GM12878 (cell line): ENCODE data around the gene ITPRIPL1. TPM values are rescaled to one million over a fixed set of nuclear protein-coding genes. Genes with fewer than 3 reads are reported as not detected.

Source experiments
- ATAC-seq: fragments of 200-7000 bp; cut with Tn5 transposase; 3 replicates; pipeline ENCODE4 v1.9.1; 2020; ENCODE audit warnings: mild to moderate bottlenecking, moderate library complexity
- BruUV-seq: library from RNA; stranded (reverse); fragments of 400-500 nt; replicated peaks from 2 replicates; lab custom pipeline; 2021; lab: Mats Ljungman, UMichigan
- CTCF ChIA-PET: fragments of 300-600 bp; sonication (Branson Sonifier 250); formaldehyde crosslinking; extraction: SDS; loops from one replicate; lab custom pipeline; 2021; ENCODE audit warnings: inconsistent platforms; lab: Yijun Ruan, JAX
- POLR2A ChIA-PET: fragments of 350-600 bp; formaldehyde crosslinking; extraction: SDS; loops from one replicate; lab custom pipeline; 2021; ENCODE audit warnings: inconsistent platforms; lab: Charles Lee
- RAD21 ChIA-PET: fragments of 300-600 bp; sonication (Branson Sonifier 250); formaldehyde crosslinking; loops from one replicate; lab custom pipeline; 2023; ENCODE audit warnings: antibody characterized with exemption; ENCODE audit not compliant: unreplicated experiment; lab: Charles Lee
- SMC1A ChIA-PET: fragments of 300-600 bp; sonication (Branson Sonifier 250); formaldehyde crosslinking; loops from one replicate; lab custom pipeline; 2023; ENCODE audit not compliant: unreplicated experiment, uncharacterized antibody; lab: Charles Lee
- DNase-seq: peaks from one replicate; pipeline ENCODE4 v3.0.0-alpha.2; 2011; ENCODE audit warnings: low read depth, low spot score
- FAIRE-seq: peaks from 3 replicates; lab custom pipeline; 2011; peaks lifted over from hg19 to GRCh38; lab: Jason Lieb, UNC
- H2AFZ ChIP-seq: 2 replicates; pipeline ENCODE4 v1.6.0; 2011; ENCODE audit warnings: low read depth, low read length, control low read depth; ENCODE audit not compliant: control insufficient read depth
- H3K27ac ChIP-seq: 2 replicates; pipeline ENCODE4 v1.5.1; 2011; ENCODE audit warnings: control low read depth; ENCODE audit not compliant: control insufficient read depth, insufficient read depth
- H3K27me3 ChIP-seq, 2 experiments: replicated peaks in 1 of 2; 2 replicates each; pipeline versions ENCODE4 v1.6.0 to v1.6.1; 2011; ENCODE audit warnings: low read length in 1 of 2; ENCODE audit not compliant: control insufficient read depth in 2 of 2, insufficient read depth in 2 of 2
- H3K36me3 ChIP-seq, 2 experiments: 2 replicates each; pipeline ENCODE4 v1.5.1; 2011; ENCODE audit warnings: low read length in 1 of 2; ENCODE audit not compliant: control insufficient read depth in 2 of 2, insufficient read depth in 2 of 2
- H3K4me1 ChIP-seq: 2 replicates; pipeline ENCODE4 v1.6.1; 2011; ENCODE audit warnings: mild to moderate bottlenecking, low read length, moderate library complexity, mixed read lengths; ENCODE audit not compliant: control insufficient read depth, insufficient read depth
- H3K4me2 ChIP-seq: 2 replicates; pipeline ENCODE4 v1.6.0; 2011; ENCODE audit warnings: control low read depth; ENCODE audit not compliant: control insufficient read depth, insufficient read depth
- H3K4me3 ChIP-seq: fragments of 200-600 bp; sonication (generic); 2 replicates; pipeline ENCODE4 v1.5.1; 2016
- H3K79me2 ChIP-seq: 2 replicates; pipeline ENCODE4 v1.6.0; 2011; ENCODE audit warnings: low read length; ENCODE audit not compliant: control insufficient read depth, insufficient read depth
- H3K9ac ChIP-seq: 2 replicates; pipeline ENCODE4 v1.8.0; 2011; ENCODE audit warnings: low read length, control low read depth, mixed read lengths; ENCODE audit not compliant: control insufficient read depth, insufficient read depth
- H3K9me3 ChIP-seq: replicated peaks from 3 replicates; pipeline ENCODE4 v1.5.1; 2011; ENCODE audit warnings: mild to moderate bottlenecking, low read length; ENCODE audit not compliant: control insufficient read depth, insufficient read depth
- H4K20me1 ChIP-seq: 2 replicates; pipeline ENCODE4 v1.6.0; 2011; ENCODE audit not compliant: control insufficient read depth, insufficient read depth
- BHLHE40 ChIP-seq, 2 experiments: fragments of 450-650 bp in 1 of 2; IDR thresholded peaks; 2 replicates each; pipeline ENCODE4 v1.6.1; 2011 to 2017; ENCODE audit warnings: low read depth in 2 of 2, borderline replicate concordance in 1 of 2, improper control_type of control experiment in 1 of 2, low read length in 1 of 2, mild to moderate bottlenecking in 1 of 2
- BRCA1 ChIP-seq: IDR thresholded peaks from 2 replicates; pipeline ENCODE4 v1.6.1; 2011; ENCODE audit warnings: low read depth, low read length, improper control_type of control experiment
- DPF2 ChIP-seq: fragments of 450-650 bp; IDR thresholded peaks from 2 replicates; pipeline ENCODE4 v1.6.1; 2017; ENCODE audit warnings: mild to moderate bottlenecking
- FOXM1 ChIP-seq: IDR thresholded peaks from 2 replicates; pipeline ENCODE4 v1.6.1; 2012; ENCODE audit warnings: low read depth, mild to moderate bottlenecking, inconsistent platforms, low read length, moderate library complexity
- KDM1A ChIP-seq: fragments of 200-600 bp; sonication (generic); IDR thresholded peaks from 2 replicates; pipeline ENCODE4 v1.6.1; 2016; ENCODE audit warnings: borderline replicate concordance
- NFIC ChIP-seq: IDR thresholded peaks from 2 replicates; pipeline ENCODE4 v1.6.1; 2012; ENCODE audit warnings: low read depth, mild to moderate bottlenecking, inconsistent platforms, low read length, moderate library complexity
- POLR2A ChIP-seq: IDR thresholded peaks from 2 replicates; pipeline ENCODE4 v1.6.1; 2011; ENCODE audit warnings: low read depth, mild to moderate bottlenecking, low read length
- SIX5 ChIP-seq: IDR thresholded peaks from 2 replicates; pipeline ENCODE4 v1.6.1; 2011; ENCODE audit warnings: mild to moderate bottlenecking, low read depth, low read length, moderate library complexity; ENCODE audit not compliant: severe bottlenecking
- STAT1 ChIP-seq: fragments of 450-650 bp; conservative IDR thresholded peaks from 2 replicates; pipeline ENCODE4 v1.6.1; 2014; ENCODE audit warnings: antibody characterized with exemption, mild to moderate bottlenecking
- TCF7 ChIP-seq: IDR thresholded peaks from 2 replicates; pipeline ENCODE4 v1.6.1; 2014; ENCODE audit warnings: antibody characterized with exemption, borderline replicate concordance
- WGBS: methylation state at CpG from one replicate; pipeline ENCODE4 v1.1.6; 2016; ENCODE audit warnings: low lambda C conversion rate; ENCODE audit not compliant: insufficient replicate concordance, insufficient coverage; ENCODE audit errors: missing lambda C conversion rate; 5-methylcytosine and 5-hydroxymethylcytosine counted together
- in situ Hi-C: fragments of 300-500 bp; cut with MboI; formaldehyde crosslinking; loops from 9 replicates; pipeline ENCODE4 v1.14.3; 2018; ENCODE audit warnings: mixed read lengths
- intact Hi-C: fragments of 100-400 bp; cut with micrococcal nuclease; formaldehyde crosslinking; loops from one replicate; pipeline ENCODE4 v1.14.2; 2022; ENCODE audit not compliant: unreplicated experiment
- polyA plus RNA-seq, 11 experiments: library from polyadenylated mRNA; depleted of rRNA in 4 of 11; unstranded in 6 of 11; stranded (reverse) in 5 of 11; fragments of >200 nt; fragmentation: Nextera tagmentation in 4 of 11; fragmentation: Illumina TruSeq in 1 of 11; extraction: Ambion mirVana in 4 of 11; extraction: Trizol in 1 of 11; gene quantifications; 1 replicate in 1 of 11; 2 replicates in 10 of 11; pipeline versions ENCODE4 v1.2.1 to v1.2.3, GENCODE V29; 2011 to 2016; ENCODE audit warnings: inconsistent platforms in 2 of 11, missing spikeins in 2 of 11, low read depth in 1 of 11
- total RNA-seq, 4 experiments: library from RNA; depleted of rRNA in 3 of 4; stranded (reverse); fragments of >200 nt in 3 of 4; fragmentation: Illumina TruSeq in 1 of 4; extraction: Trizol in 1 of 4; gene quantifications; 2 replicates each; pipeline versions ENCODE4 v1.2.1 to v1.2.3, GENCODE V29; 2013 to 2021
- TF ChIP-seq, protein P1 (sequence below): IDR thresholded peaks from 2 replicates; pipeline ENCODE4 v1.6.1; 2012; ENCODE audit warnings: low read depth, low read length, improper control_type of control experiment

ITPRIPL1 gene
- total and polyA plus RNA-seq, 10 of the 15 experiments (the other 5 are each of a cell fraction or from before 2014, with no cell fraction given): 4.9 to 28.7 (median 14.3) TPM

DNA sequence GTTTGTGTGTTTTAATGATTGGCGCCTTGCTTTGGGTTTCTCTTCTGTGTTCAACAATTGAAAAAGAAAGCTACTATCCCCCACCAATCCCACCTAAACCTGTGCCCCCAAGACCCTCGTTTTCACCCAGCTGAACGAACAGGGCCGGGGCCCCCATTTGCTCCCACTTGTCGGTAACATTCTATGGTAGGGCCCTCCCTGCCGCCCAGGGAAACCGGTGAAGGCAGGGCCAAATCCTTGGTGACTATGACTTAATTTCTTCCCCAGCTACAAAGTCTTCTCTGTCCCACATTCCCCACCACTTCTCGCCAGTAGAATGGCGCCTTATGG is 19.2 kb upstream of the ITPRIPL1 start:
- Histone ChIP-seq H3K9ac (peak overlapping the region; percentile 76), H4K20me1 (no peaks in the 10 kb centered on the region), H3K4me2 (peak overlapping the region; percentile 88), H3K79me2 (peaks cover 44% of the 10 kb centered on the region), H3K9me3 (no peaks in the 10 kb centered on the region), H3K4me1 (peaks cover 5% of the 10 kb centered on the region), H2AFZ (peak overlapping the region; percentile 38), H3K27me3 (no peaks in the 10 kb centered on the region), H3K36me3 (peaks cover 4 to 18% of the 10 kb centered on the region in 2 experiments; a peak in 3 of 4 replicates), H3K4me3 (peak overlapping the region; percentile 90), H3K27ac (peak overlapping the region; percentile 84)
- no peak for TF ChIP-seq TCF7
- TF ChIP-seq NFIC: peak; percentile 11; the same call in 1 of the 2 replicates
- intact Hi-C loops (loop anchor here (1.0 to 2.0 kb wide), 4 partner anchors 15 to 40 kb away; partner anchors contain the start of gene CIAO1), in situ Hi-C loops (no loop called here)
- ChIA-PET POLR2A (interaction anchor here (0.6 to 3.4 kb wide), 6 partner anchors 10 to 73 kb away, joined by 3 to 24 read pairs (median 10); partner anchors contain the start of genes ITPRIPL1 and NCAPH), CTCF (interaction anchor here (0.6 to 2.2 kb wide), 5 partner anchors 14 to 132 kb away, joined by 3 to 6 read pairs (median 3); no protein-coding TSS in a partner anchor), RAD21 (interaction anchor here (1.0 to 2.9 kb wide), 5 partner anchors 14 to 100 kb away, joined by 3 to 30 read pairs (median 5); no protein-coding TSS in a partner anchor), SMC1A (interaction anchor here (0.6 to 4.0 kb wide), 12 partner anchors 10 to 82 kb away, joined by 3 to 29 read pairs (median 3); partner anchors contain the start of gene NCAPH)
- 7% methylated on average over 9 of the region's 9 CpGs for WGBS
- DNase-seq: no peak
- FAIRE-seq: no peak
- BruUV-seq: TSS peak; percentile 97
- ATAC-seq: peak; percentile 6

DNA sequence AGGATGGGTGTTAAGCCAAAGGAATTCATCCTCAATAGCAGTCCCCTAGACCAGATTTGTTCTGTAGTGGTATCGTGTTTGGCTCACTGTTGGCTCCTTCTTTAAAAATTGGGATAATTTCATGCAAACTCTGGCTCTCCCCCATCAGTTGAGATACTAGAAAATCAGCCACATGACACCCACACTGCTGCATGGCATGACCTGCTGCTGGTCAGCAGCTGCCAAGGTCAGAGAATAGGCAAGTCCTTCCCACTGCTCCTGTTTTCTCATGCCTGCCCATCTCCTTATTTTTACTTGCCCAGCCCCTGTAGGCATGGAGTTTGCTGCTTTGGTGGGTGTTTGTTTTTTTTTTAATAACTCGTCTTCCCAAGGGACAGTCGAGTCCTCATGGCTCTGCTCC is 18.7 kb upstream of the ITPRIPL1 start:
- H3K79me2 ChIP-seq: peaks cover 44% of the 10 kb centered on the region
- H3K27ac ChIP-seq: peak overlapping the region; percentile 84
- in situ Hi-C loops (no loop called here), intact Hi-C loops (loop anchor here (2.0 kb wide), 1 partner anchor 14 kb away; no protein-coding TSS in a partner anchor)
- H3K36me3 ChIP-seq: peaks cover 3 to 15% of the 10 kb centered on the region in 2 experiments; a peak in 3 of 4 replicates
- peak overlapping the region; percentile 76 for H3K9ac ChIP-seq
- ChIA-PET RAD21 (interaction anchor here (1.0 to 2.9 kb wide), 4 partner anchors 14 to 38 kb away, joined by 5 to 30 read pairs (median 5); no protein-coding TSS in a partner anchor), POLR2A (interaction anchor here (0.6 to 3.4 kb wide), 6 partner anchors 9 to 73 kb away, joined by 3 to 24 read pairs (median 10); partner anchors contain the start of genes ITPRIPL1 and NCAPH), SMC1A (interaction anchor here (0.6 to 4.0 kb wide), 10 partner anchors 9 to 81 kb away, joined by 3 to 29 read pairs (median 4); partner anchors contain the start of gene NCAPH), CTCF (interaction anchor here (0.6 to 2.2 kb wide), 6 partner anchors 10 to 132 kb away, joined by 3 to 6 read pairs (median 4); no protein-coding TSS in a partner anchor)
- no TSS peak for BruUV-seq
- H3K4me3 ChIP-seq: peak overlapping the region; percentile 90
- WGBS: 62% methylated on average over 3 of the region's 3 CpGs
- TF ChIP-seq TCF7 (no peak), BRCA1 (no peak), KDM1A (no peak), DPF2 (no peak), FOXM1 (no peak), BHLHE40 (IDR thresholded peaks at IDR 0.05; ENCODE audit: borderline replicate concordance in 1 of 2, low read depth in 2 of 2, low read length in 1 of 2) (no peak), SIX5 (no peak), POLR2A (no peak), STAT1 (no peak)
- TF ChIP-seq, protein P1, sequence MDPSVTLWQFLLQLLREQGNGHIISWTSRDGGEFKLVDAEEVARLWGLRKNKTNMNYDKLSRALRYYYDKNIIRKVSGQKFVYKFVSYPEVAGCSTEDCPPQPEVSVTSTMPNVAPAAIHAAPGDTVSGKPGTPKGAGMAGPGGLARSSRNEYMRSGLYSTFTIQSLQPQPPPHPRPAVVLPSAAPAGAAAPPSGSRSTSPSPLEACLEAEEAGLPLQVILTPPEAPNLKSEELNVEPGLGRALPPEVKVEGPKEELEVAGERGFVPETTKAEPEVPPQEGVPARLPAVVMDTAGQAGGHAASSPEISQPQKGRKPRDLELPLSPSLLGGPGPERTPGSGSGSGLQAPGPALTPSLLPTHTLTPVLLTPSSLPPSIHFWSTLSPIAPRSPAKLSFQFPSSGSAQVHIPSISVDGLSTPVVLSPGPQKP: no peak
- H3K27me3 ChIP-seq: no peaks in the 10 kb centered on the region
- peak overlapping the region; percentile 88 for H3K4me2 ChIP-seq
- H3K9me3 ChIP-seq: no peaks in the 10 kb centered on the region
- ATAC-seq (peak; percentile 5; the same call in 2 of the 3 replicates), FAIRE-seq (no peak), DNase-seq (no peak)
- H3K4me1 ChIP-seq: peaks cover 5% of the 10 kb centered on the region
- no peaks in the 10 kb centered on the region for H4K20me1 ChIP-seq
- H2AFZ ChIP-seq: peak overlapping the region; percentile 38; the same call in 1 of the 2 replicates
